ENCODE measurements around the gene KCNC3. TPM values are rescaled to one million over a fixed set of nuclear protein-coding genes. Genes with fewer than 3 reads are reported as not detected.

KCNC3 gene
- total and polyA plus RNA-seq, 2 donors (not counting 3 experiments of a cell fraction or from before 2014, with no cell fraction given), result 0.22 to 0.91 TPM

DNA sequence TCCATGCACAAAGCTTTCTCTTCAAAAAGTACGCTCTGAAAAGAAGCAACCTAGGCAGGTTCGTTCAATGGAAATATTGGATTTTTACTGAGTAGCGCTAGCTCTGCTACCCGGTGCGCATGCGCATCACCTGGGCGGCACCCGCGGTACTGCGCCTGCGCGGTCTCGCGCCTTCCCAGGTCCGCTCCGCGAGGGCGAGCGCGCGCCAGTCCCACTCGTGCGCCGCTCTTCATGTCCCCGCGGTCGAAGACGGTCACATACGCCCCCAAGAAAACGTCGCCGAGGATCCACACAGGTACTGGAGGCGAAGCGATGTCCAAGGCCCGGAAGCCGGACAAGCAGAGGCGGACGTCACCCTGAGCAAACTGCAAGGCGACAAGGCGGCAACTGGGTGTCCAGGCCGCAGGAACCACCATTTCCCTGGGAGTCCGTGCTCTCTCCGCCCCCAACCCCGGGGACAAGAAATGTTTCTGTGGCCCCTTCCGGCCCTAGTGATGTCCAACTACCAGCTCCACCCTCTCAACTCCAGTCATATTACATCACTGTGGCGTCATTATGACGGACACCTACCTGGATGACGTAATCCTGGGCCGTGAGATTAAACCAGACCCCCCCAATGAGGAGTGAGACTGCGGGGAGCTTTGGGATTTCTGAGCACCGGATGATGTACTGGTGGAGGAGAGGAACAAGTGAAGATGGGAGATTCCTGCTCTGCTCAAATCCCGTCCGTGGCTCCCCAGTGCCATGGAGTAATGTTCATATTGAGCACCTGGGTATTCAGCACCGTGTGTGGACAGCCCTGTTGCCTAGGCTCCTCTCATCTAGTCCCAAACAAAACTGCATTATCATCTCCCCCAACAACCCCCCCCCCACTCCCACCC lies 4.8 kb upstream of the KCNC3 start:
- dilution Hi-C loops (cut with MboI; ENCODE audit: extremely low pct_ligation_motif_present, low sequenced_read_pairs) (no loop called here), intact Hi-C loops (cut with micrococcal nuclease) (loop anchor here (1.0 to 5.0 kb wide), 2 partner anchors 15 to 323 kb away; no protein-coding TSS in a partner anchor)
- DNase-seq (ENCODE audit: low read depth, low spot score) (no peak), FAIRE-seq (peak; percentile 18)
- POLR2A ChIA-PET, result no interaction called here
- Histone ChIP-seq H4K20me1 (replicated peaks; ENCODE audit: control insufficient read depth, extremely low read depth, insufficient read depth, low read length) (no peaks in the 10 kb centered on the region), H2AFZ (ENCODE audit: low read depth, low read length) (peak overlapping the region; percentile 99), H3K36me3 (ENCODE audit: control insufficient read depth in 2 of 2, extremely low read depth in 1 of 2, insufficient read depth in 2 of 2, low read length in 2 of 2) (no peaks in the 10 kb centered on the region), H3K4me3 (replicated peaks in 1 of 3; ENCODE audit: insufficient read depth in 1 of 3, low read depth in 1 of 3, low read length in 3 of 3) (peak overlapping the region in 2 of 3 experiments; percentile 27 to 60), H3K9me3 (replicated peaks; ENCODE audit: control insufficient read depth, insufficient read depth, low read length) (no peaks in the 10 kb centered on the region), H3K9ac (replicated peaks; ENCODE audit: extremely low read depth, insufficient read depth, low read length) (no peak overlapping the region), H3K4me2 (ENCODE audit: insufficient read depth, low read length) (peak overlapping the region; percentile 83), H3K27ac (ENCODE audit: insufficient read depth, low read depth, low read length) (no peak overlapping the region), H3K4me1 (ENCODE audit: control insufficient read depth, extremely low read depth, insufficient read depth, low read length) (peaks cover 7% of the 10 kb centered on the region), H3K79me2 (ENCODE audit: control insufficient read depth, insufficient read depth, low read length) (no peaks in the 10 kb centered on the region), H3K9me1 (replicated peaks; ENCODE audit: control insufficient read depth, extremely low read depth, insufficient read depth, low read length) (no peaks in the 10 kb centered on the region), H3K27me3 (ENCODE audit: control insufficient read depth in 2 of 2, insufficient read depth in 2 of 2, low read length in 2 of 2) (peaks cover 11 to 14% of the 10 kb centered on the region in 2 experiments)
- CTCF ChIA-PET, result interaction anchor here (1.0 to 1.7 kb wide), 3 partner anchors 23 to 82 kb away, joined by 3 to 8 read pairs (median 5); no protein-coding TSS in a partner anchor
- TF ChIP-seq POLR2A (IDR thresholded peaks at IDR 0.05; ENCODE audit: low read depth, low read length), result peak; percentile 63
- no peak for TF ChIP-seq MYC (IDR thresholded peaks at IDR 0.05; ENCODE audit: low read depth, low read length)
- TF ChIP-seq, protein P1, sequence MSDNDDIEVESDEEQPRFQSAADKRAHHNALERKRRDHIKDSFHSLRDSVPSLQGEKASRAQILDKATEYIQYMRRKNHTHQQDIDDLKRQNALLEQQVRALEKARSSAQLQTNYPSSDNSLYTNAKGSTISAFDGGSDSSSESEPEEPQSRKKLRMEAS (IDR thresholded peaks at IDR 0.05; ENCODE audit: insufficient read depth, insufficient read length), result peak; percentile 82
- no peak for TF ChIP-seq JUN (IDR thresholded peaks at IDR 0.05; ENCODE audit: borderline replicate concordance, insufficient read depth, insufficient read length, low read depth)
- TF ChIP-seq EZH2 (IDR thresholded peaks at IDR 0.05; ENCODE audit: borderline replicate concordance, low read depth, low read length, severe bottlenecking), result no peak
- TF ChIP-seq POLR2AphosphoS5 (IDR thresholded peaks at IDR 0.05; ENCODE audit: insufficient read depth, low read depth, low read length), result peak; percentile 68
- no peak for TF ChIP-seq FOS (IDR thresholded peaks at IDR 0.05; ENCODE audit: borderline replicate concordance, insufficient read depth, low read length)
- no peak for TF ChIP-seq GATA2 (IDR thresholded peaks at IDR 0.05; ENCODE audit: insufficient read depth, insufficient read length, low read depth, low read length)
- TF ChIP-seq, protein P2, sequence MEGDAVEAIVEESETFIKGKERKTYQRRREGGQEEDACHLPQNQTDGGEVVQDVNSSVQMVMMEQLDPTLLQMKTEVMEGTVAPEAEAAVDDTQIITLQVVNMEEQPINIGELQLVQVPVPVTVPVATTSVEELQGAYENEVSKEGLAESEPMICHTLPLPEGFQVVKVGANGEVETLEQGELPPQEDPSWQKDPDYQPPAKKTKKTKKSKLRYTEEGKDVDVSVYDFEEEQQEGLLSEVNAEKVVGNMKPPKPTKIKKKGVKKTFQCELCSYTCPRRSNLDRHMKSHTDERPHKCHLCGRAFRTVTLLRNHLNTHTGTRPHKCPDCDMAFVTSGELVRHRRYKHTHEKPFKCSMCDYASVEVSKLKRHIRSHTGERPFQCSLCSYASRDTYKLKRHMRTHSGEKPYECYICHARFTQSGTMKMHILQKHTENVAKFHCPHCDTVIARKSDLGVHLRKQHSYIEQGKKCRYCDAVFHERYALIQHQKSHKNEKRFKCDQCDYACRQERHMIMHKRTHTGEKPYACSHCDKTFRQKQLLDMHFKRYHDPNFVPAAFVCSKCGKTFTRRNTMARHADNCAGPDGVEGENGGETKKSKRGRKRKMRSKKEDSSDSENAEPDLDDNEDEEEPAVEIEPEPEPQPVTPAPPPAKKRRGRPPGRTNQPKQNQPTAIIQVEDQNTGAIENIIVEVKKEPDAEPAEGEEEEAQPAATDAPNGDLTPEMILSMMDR (IDR thresholded peaks at IDR 0.05; ENCODE audit: extremely low read depth in 1 of 2, insufficient read depth in 1 of 2, low read depth in 1 of 2, low read length in 2 of 2), result no peak
- BruUV-seq (replicated peaks), result TSS peak; percentile 54

Measured in endothelial cell of umbilical vein (primary cell).